Measurements from ENCODE around the gene NUP93. TPM values are rescaled to one million over a fixed set of nuclear protein-coding genes. Genes with fewer than 3 reads are reported as not detected.

NUP93 gene
- total and polyA plus RNA-seq, 7 donors, result 13.8 to 35.8 (median 21.4) TPM

- Histone ChIP-seq H3K4me1 (peaks cover 0 to 68% (median 50%) of the 10 kb centered on the region in 4 donors), H3K27me3 (no peaks in the 10 kb centered on the region), H3K4me3 (no peak overlapping the region), H3K27ac (peak overlapping the region in 2 of 4 donors; percentile 8 to 13), H3K9me3 (no peaks in the 10 kb centered on the region), H3K36me3 (no peaks in the 10 kb centered on the region)
- WGBS, 2 donors, result 91 to 96% methylated on average over 5 of the region's 5 CpGs
- no peak for DNase-seq
- intact Hi-C loops (cut with DNase I), result no loop called here
- TF ChIP-seq POLR2AphosphoS5 (IDR thresholded peaks at IDR 0.05), result no peak
- TF ChIP-seq, protein P1, sequence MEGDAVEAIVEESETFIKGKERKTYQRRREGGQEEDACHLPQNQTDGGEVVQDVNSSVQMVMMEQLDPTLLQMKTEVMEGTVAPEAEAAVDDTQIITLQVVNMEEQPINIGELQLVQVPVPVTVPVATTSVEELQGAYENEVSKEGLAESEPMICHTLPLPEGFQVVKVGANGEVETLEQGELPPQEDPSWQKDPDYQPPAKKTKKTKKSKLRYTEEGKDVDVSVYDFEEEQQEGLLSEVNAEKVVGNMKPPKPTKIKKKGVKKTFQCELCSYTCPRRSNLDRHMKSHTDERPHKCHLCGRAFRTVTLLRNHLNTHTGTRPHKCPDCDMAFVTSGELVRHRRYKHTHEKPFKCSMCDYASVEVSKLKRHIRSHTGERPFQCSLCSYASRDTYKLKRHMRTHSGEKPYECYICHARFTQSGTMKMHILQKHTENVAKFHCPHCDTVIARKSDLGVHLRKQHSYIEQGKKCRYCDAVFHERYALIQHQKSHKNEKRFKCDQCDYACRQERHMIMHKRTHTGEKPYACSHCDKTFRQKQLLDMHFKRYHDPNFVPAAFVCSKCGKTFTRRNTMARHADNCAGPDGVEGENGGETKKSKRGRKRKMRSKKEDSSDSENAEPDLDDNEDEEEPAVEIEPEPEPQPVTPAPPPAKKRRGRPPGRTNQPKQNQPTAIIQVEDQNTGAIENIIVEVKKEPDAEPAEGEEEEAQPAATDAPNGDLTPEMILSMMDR (IDR thresholded peaks at IDR 0.05), result no peak
- TF ChIP-seq EP300 (IDR thresholded peaks at IDR 0.05), result no peak
- TF ChIP-seq POLR2A (IDR thresholded peaks at IDR 0.05), result no peak
Measured at GRCh38 chr16:56744996-56745640, 15.2 kb downstream of the NUP93 start.

GRCh38 chr16:56747486-56748045 lies 17.6 kb downstream of the NUP93 start:
- Histone ChIP-seq H3K36me3 (no peaks in the 10 kb centered on the region), H3K4me3 (no peak overlapping the region), H3K4me1 (peaks cover 0 to 67% (median 50%) of the 10 kb centered on the region in 4 donors), H3K27me3 (no peaks in the 10 kb centered on the region), H3K9me3 (no peaks in the 10 kb centered on the region), H3K27ac (peak overlapping the region in 3 of 4 donors; percentile 29 to 60 (median 50))
- DNase-seq, result no peak
- intact Hi-C loops (cut with DNase I), result no loop called here
- 61 to 72% methylated on average over 1 of the region's 1 CpG for WGBS, 2 donors
- TF ChIP-seq, protein P1 (IDR thresholded peaks at IDR 0.05), result no peak
- TF ChIP-seq POLR2AphosphoS5 (IDR thresholded peaks at IDR 0.05), result no peak
- TF ChIP-seq EP300 (IDR thresholded peaks at IDR 0.05), result no peak
- TF ChIP-seq POLR2A (IDR thresholded peaks at IDR 0.05), result no peak

DNA sequence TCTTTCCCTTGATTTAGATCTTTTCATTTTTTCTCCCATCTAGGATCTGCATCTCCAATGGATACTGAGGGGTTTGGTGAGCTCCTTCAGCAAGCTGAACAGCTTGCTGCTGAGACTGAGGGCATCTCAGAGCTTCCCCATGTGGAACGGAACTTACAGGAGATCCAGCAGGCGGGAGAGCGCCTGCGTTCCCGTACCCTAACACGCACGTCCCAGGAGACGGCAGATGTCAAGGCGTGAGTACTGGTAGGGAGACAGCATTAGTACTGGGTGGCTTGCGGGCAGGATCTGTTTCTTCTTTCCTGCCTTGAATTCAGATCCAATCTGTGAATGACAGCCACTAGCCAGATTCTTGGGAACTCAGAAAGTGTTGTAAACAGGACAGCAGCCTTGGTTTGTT lies 18.3 kb downstream of the NUP93 start:
- intact Hi-C loops (cut with DNase I), result no loop called here

GRCh38 chr16:56748826-56749225 lies 18.9 kb downstream of the NUP93 start:
- 89 to 93% methylated on average over 3 of the region's 3 CpGs for WGBS, 2 donors
- no peak overlapping the region for H3K4me3 ChIP-seq
- no peaks in the 10 kb centered on the region for H3K36me3 ChIP-seq
- intact Hi-C loops (cut with DNase I), result no loop called here
- H3K9me3 ChIP-seq, result no peaks in the 10 kb centered on the region
- peak overlapping the region in 2 of 4 donors; percentile 50 to 60 for H3K27ac ChIP-seq
- TF ChIP-seq POLR2A (IDR thresholded peaks at IDR 0.05) (no peak), EP300 (IDR thresholded peaks at IDR 0.05) (no peak), POLR2AphosphoS5 (IDR thresholded peaks at IDR 0.05) (no peak)
- TF ChIP-seq, protein P1 (IDR thresholded peaks at IDR 0.05), result no peak
- peaks cover 0 to 65% (median 46%) of the 10 kb centered on the region in 4 donors for H3K4me1 ChIP-seq
- DNase-seq, result no peak
- no peaks in the 10 kb centered on the region for H3K27me3 ChIP-seq

More for the DNA sequence above, 18.3 kb downstream of the NUP93 start:
- DNase-seq, result no peak
- 88 to 94% methylated on average over 10 of the region's 10 CpGs for WGBS, 2 donors
- TF ChIP-seq EP300 (IDR thresholded peaks at IDR 0.05) (no peak), POLR2AphosphoS5 (IDR thresholded peaks at IDR 0.05) (no peak), POLR2A (IDR thresholded peaks at IDR 0.05) (no peak)
- H3K4me3 ChIP-seq, result no peak overlapping the region
- no peaks in the 10 kb centered on the region for H3K9me3 ChIP-seq
- H3K27ac ChIP-seq, result peak overlapping the region in 3 of 4 donors; percentile 10 to 60 (median 50)
- no peaks in the 10 kb centered on the region for H3K36me3 ChIP-seq
- H3K4me1 ChIP-seq, result peaks cover 0 to 64% (median 50%) of the 10 kb centered on the region in 4 donors
- H3K27me3 ChIP-seq, result no peaks in the 10 kb centered on the region

DNA sequence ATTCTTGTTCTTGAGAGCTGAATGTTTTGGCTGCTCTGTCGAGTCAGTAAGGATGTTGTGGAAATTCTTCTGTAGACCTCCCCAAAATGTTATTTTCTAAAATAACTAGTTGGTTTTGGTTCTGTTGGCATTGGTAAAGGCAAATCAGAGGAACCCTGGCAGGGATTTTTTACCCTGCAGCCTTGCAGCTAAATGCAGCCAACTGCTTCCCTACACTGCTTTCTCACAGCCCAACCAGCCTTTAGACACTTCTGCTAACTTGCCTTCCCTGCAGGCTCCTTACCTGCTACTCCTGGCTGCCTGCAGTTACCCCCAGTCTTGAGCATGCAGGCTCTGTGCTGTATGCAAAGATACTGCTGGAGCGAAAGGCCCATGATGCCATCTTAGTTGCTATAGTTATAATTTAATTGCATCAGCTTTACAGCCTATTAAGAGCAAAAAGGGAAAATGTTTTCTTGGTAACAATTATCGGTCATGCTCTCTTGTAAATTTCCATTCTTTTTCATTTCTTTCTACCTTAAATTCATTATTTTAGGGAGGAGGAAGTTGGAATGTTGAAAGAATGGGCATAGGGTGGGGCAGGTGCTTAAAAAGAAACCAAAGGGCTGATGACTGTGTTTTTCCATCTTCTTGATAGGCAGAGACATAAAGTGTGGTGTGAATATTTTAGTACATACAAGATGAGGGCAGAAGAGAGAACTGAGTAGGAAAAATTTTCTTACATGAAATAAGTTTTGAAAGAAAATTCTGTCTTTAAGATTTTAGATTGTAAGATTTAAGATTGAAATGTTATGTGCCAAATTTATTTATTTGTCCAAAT lies 20.0 kb downstream of the NUP93 start:
- H3K9me3 ChIP-seq, result no peaks in the 10 kb centered on the region
- H3K4me3 ChIP-seq, result no peak overlapping the region
- H3K4me1 ChIP-seq, result peaks cover 0 to 57% (median 36%) of the 10 kb centered on the region in 4 donors
- peak overlapping the region in 2 of 4 donors; percentile 50 to 60 for H3K27ac ChIP-seq
- no peaks in the 10 kb centered on the region for H3K36me3 ChIP-seq
- TF ChIP-seq EP300 (IDR thresholded peaks at IDR 0.05), result no peak
- TF ChIP-seq, protein P1 (IDR thresholded peaks at IDR 0.05), result no peak
- TF ChIP-seq POLR2AphosphoS5 (IDR thresholded peaks at IDR 0.05), result no peak
- intact Hi-C loops (cut with DNase I), result no loop called here
- WGBS, 2 donors, result 90 to 93% methylated on average over 3 of the region's 3 CpGs
- no peaks in the 10 kb centered on the region for H3K27me3 ChIP-seq
- no peak for DNase-seq
